CD14-positive monocyte (primary cell): ENCODE results near the gene PBX3. TPM values are rescaled to one million over a fixed set of nuclear protein-coding genes. Genes with fewer than 3 reads are reported as not detected.

Experiments used
- DNase-seq, 3 donors: peaks; one replicate each; pipeline ENCODE4 v3.0.0-alpha.2; 2011 to 2022
- H2AFZ ChIP-seq: 2 replicates; pipeline ENCODE4 v1.6.0; 2012; ENCODE audit warnings: mild to moderate bottlenecking, low read depth, low read length, inconsistent platforms; ENCODE audit not compliant: insufficient read depth, poor library complexity, severe bottlenecking
- H3K27ac ChIP-seq, 2 donors: 1 replicate in 1 of 2; 2 replicates in 1 of 2; pipeline ENCODE4 v1.5.1; 2012 to 2013; ENCODE audit warnings: low read length in 2 of 2, control low read depth in 1 of 2, inconsistent platforms in 1 of 2, low read depth in 1 of 2, mild to moderate bottlenecking in 1 of 2
- H3K27me3 ChIP-seq, 2 donors: one replicate each; pipeline versions ENCODE4 v1.6.0 to v1.6.1; 2011 to 2013; ENCODE audit warnings: low read length in 2 of 2; ENCODE audit not compliant: control insufficient read depth in 2 of 2, insufficient read depth in 2 of 2
- H3K36me3 ChIP-seq, 2 donors: replicated peaks in 1 of 2; 1 replicate in 1 of 2; 2 replicates in 1 of 2; pipeline versions ENCODE4 v1.5.1 to v1.6.1; 2012 to 2013; ENCODE audit warnings: low read length in 2 of 2, control low read depth in 1 of 2, inconsistent platforms in 1 of 2, mild to moderate bottlenecking in 1 of 2; ENCODE audit not compliant: insufficient read depth in 2 of 2, control insufficient read depth in 1 of 2
- H3K4me1 ChIP-seq, 2 donors: 1 replicate in 1 of 2; 2 replicates in 1 of 2; pipeline versions ENCODE4 v1.5.1 to v1.6.1; 2012 to 2013; ENCODE audit warnings: low read length in 2 of 2, control low read depth in 1 of 2, inconsistent platforms in 1 of 2, mild to moderate bottlenecking in 1 of 2, moderate library complexity in 1 of 2; ENCODE audit not compliant: insufficient read depth in 2 of 2, control insufficient read depth in 1 of 2
- H3K4me2 ChIP-seq: replicated peaks from 2 replicates; pipeline ENCODE3; 2012; ENCODE audit warnings: low read length, moderate library complexity, mild to moderate bottlenecking; ENCODE audit not compliant: poor library complexity, severe bottlenecking; ENCODE audit errors: extremely low read depth
- H3K4me3 ChIP-seq, 3 experiments: fragments of 200-600 bp in 1 of 3; sonication (generic) in 1 of 3; replicated peaks in 1 of 3; 1 replicate in 2 of 3; 2 replicates in 1 of 3; pipeline ENCODE4 v1.5.1; 2011 to 2013; ENCODE audit warnings: low read length in 3 of 3, mild to moderate bottlenecking in 3 of 3, control low read depth in 2 of 3, low read depth in 2 of 3, inconsistent platforms in 1 of 3, moderate library complexity in 1 of 3
- H3K79me2 ChIP-seq: 2 replicates; pipeline ENCODE4 v1.6.0; 2012; ENCODE audit warnings: mild to moderate bottlenecking, control low read depth, inconsistent platforms, low read length, moderate library complexity; ENCODE audit not compliant: insufficient read depth
- H3K9ac ChIP-seq: 2 replicates; pipeline ENCODE4 v1.6.0; 2017; ENCODE audit warnings: low read length, mild to moderate bottlenecking; ENCODE audit not compliant: insufficient read depth, poor library complexity, severe bottlenecking
- H3K9me3 ChIP-seq, 2 donors: replicated peaks in 1 of 2; 1 replicate in 1 of 2; 2 replicates in 1 of 2; pipeline versions ENCODE4 v1.5.1 to v1.6.1; 2012 to 2013; ENCODE audit warnings: low read length in 2 of 2, control low read depth in 1 of 2; ENCODE audit not compliant: control insufficient read depth in 1 of 2, insufficient read depth in 1 of 2
- H4K20me1 ChIP-seq: 2 replicates; pipeline ENCODE4 v1.6.0; 2012; ENCODE audit warnings: mild to moderate bottlenecking, low read length, control low read depth, moderate library complexity; ENCODE audit not compliant: insufficient read depth
- H3K27ac Mint-ChIP-seq, 7 donors: one replicate each; pipeline ENCODE4 v1.8.0; 2020; ENCODE audit warnings: mild to moderate bottlenecking in 7 of 7, mixed read lengths in 7 of 7, moderate library complexity in 6 of 7, inconsistent platforms in 2 of 7
- H3K27me3 Mint-ChIP-seq, 3 donors: one replicate each; pipeline ENCODE4 v1.8.0; 2021 to 2022; ENCODE audit warnings: low read depth in 3 of 3, mild to moderate bottlenecking in 3 of 3, mixed read lengths in 3 of 3, moderate library complexity in 3 of 3, inconsistent platforms in 1 of 3
- H3K36me3 Mint-ChIP-seq, 2 donors: one replicate each; pipeline ENCODE4 v1.8.0; 2020; ENCODE audit warnings: mixed read lengths in 2 of 2, inconsistent platforms in 1 of 2, mild to moderate bottlenecking in 1 of 2
- H3K4me1 Mint-ChIP-seq: one replicate; pipeline ENCODE4 v1.8.0; 2020; ENCODE audit warnings: mild to moderate bottlenecking, mixed read lengths
- H3K4me3 Mint-ChIP-seq, 2 donors: one replicate each; pipeline ENCODE4 v1.8.0; 2020; ENCODE audit warnings: mild to moderate bottlenecking in 2 of 2, mixed read lengths in 2 of 2, moderate library complexity in 1 of 2
- H3K9me3 Mint-ChIP-seq, 7 donors: one replicate each; pipeline ENCODE4 v1.8.0; 2020 to 2022; ENCODE audit warnings: mixed read lengths in 7 of 7, mild to moderate bottlenecking in 6 of 7, moderate library complexity in 6 of 7, inconsistent platforms in 2 of 7
- WGBS: methylation state at CpG from one replicate; pipeline ENCODE4 v1.1.5; 2013; ENCODE audit warnings: missing lambda C conversion rate; ENCODE audit not compliant: insufficient coverage; 5-methylcytosine and 5-hydroxymethylcytosine counted together
- intact Hi-C, 2 donors: fragments of 100-400 bp; cut with micrococcal nuclease; formaldehyde crosslinking; loops; one replicate each; pipeline versions ENCODE4 v1.15.0 to v1.15.1; 2023
- polyA plus RNA-seq, 3 donors: library from polyadenylated mRNA; depleted of rRNA in 1 of 3; unstranded in 2 of 3; stranded (reverse) in 1 of 3; fragments of 300-500 nt in 2 of 3; fragments of >200 nt in 1 of 3; fragmentation: Illumina TruSeq in 2 of 3; gene quantifications; 1 replicate in 2 of 3; 2 replicates in 1 of 3; pipeline ENCODE4 v1.2.3, GENCODE V29; 2012 to 2021
- TF ChIP-seq, protein P1 (sequence below): fragments of 200-600 bp; IDR thresholded peaks from one replicate; pipeline ENCODE4 v1.8.0; 2022; ENCODE audit warnings: antibody characterized with exemption, mild to moderate bottlenecking

PBX3 gene
- polyA plus RNA-seq, 3 donors = 6.6 to 22.7 (median 7.1) TPM

DNA sequence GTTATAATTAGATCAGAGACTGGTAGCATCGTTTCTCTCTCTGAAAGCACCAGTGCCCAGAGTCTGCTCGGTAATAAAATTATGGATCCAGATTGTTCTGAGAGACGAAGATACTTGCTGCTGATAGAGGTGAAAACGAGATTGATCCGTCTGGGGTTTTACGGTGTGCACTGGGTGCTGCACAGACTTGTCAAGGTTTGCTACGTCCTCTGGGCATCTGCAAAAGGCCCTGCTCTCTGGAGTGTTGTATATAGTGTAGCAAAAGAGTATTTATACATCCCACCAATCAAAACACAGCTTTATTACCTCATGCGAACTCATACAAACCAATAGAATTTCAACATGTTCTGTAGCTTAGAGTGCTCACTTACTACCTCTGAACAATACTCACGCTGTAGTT lies 219.3 kb downstream of the PBX3 start:
- TF ChIP-seq, protein P1, sequence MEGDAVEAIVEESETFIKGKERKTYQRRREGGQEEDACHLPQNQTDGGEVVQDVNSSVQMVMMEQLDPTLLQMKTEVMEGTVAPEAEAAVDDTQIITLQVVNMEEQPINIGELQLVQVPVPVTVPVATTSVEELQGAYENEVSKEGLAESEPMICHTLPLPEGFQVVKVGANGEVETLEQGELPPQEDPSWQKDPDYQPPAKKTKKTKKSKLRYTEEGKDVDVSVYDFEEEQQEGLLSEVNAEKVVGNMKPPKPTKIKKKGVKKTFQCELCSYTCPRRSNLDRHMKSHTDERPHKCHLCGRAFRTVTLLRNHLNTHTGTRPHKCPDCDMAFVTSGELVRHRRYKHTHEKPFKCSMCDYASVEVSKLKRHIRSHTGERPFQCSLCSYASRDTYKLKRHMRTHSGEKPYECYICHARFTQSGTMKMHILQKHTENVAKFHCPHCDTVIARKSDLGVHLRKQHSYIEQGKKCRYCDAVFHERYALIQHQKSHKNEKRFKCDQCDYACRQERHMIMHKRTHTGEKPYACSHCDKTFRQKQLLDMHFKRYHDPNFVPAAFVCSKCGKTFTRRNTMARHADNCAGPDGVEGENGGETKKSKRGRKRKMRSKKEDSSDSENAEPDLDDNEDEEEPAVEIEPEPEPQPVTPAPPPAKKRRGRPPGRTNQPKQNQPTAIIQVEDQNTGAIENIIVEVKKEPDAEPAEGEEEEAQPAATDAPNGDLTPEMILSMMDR = no peak
- no peak overlapping the region for H3K27ac ChIP-seq
- Mint-ChIP-seq H3K4me3 (no peak overlapping the region), H3K9me3 (no peaks in the 10 kb centered on the region), H3K36me3 (peaks cover 57 to 61% of the 10 kb centered on the region in 2 donors), H3K27me3 (peaks cover 0 to 2% (median 0%) of the 10 kb centered on the region in 3 donors), H3K27ac (no peak overlapping the region), H3K4me1 (peaks cover 5% of the 10 kb centered on the region)
- H3K79me2 ChIP-seq = no peaks in the 10 kb centered on the region
- H3K4me3 ChIP-seq = no peak overlapping the region
- intact Hi-C loops = no loop called here
- WGBS = 95% methylated on average over 4 of the region's 9 CpGs
- H3K36me3 ChIP-seq = peaks cover 19 to 57% of the 10 kb centered on the region in 2 donors
- H3K4me2 ChIP-seq = no peak overlapping the region
- no peak overlapping the region for H3K9ac ChIP-seq
- no peaks in the 10 kb centered on the region for H3K9me3 ChIP-seq
- no peak for DNase-seq
- H2AFZ ChIP-seq = no peak overlapping the region
- no peaks in the 10 kb centered on the region for H4K20me1 ChIP-seq
- H3K4me1 ChIP-seq = no peaks in the 10 kb centered on the region
- no peaks in the 10 kb centered on the region for H3K27me3 ChIP-seq

DNA sequence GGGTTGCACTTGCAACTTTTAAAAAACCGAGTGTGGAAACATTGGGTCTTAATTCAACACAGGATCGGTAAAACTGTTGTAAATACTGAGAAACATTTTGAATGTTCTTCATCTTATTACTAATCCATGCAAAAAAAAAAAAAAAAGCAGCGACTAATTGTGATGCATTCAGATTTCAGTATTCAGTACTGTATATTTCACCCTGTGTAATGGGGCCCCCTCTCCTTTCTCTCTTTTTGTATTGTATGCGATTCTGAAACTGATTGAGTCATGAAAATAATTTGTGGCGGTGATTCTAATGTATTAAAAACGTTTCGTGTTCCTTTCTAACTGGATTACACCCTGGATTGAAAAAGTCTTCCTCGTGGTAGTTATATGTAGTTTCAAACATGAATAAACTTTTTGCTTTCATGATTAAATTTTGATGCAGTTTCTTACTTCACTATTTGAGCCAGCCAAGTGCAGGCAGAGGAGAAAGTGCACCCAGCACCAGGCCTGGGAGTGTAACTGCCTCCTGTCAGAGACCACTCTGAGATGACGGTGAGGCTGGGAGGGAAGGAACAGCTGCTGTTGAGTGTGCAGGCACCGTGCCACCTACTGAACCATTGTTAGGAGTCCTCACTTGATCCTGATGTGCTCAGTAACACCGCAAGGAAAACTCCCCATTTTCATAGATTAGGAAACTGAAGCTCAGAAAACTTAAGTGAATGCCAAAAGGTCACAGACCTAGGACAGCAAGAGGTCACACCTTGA lies 220.0 kb downstream of the PBX3 start:
- Mint-ChIP-seq H3K4me1 (no peaks in the 10 kb centered on the region), H3K4me3 (no peak overlapping the region), H3K36me3 (peaks cover 51 to 54% of the 10 kb centered on the region in 2 donors), H3K9me3 (no peaks in the 10 kb centered on the region), H3K27me3 (peaks cover 0 to 2% (median 0%) of the 10 kb centered on the region in 3 donors), H3K27ac (no peak overlapping the region)
- Histone ChIP-seq H3K27me3 (no peaks in the 10 kb centered on the region), H2AFZ (no peak overlapping the region), H3K4me1 (no peaks in the 10 kb centered on the region), H3K4me2 (no peak overlapping the region), H4K20me1 (no peaks in the 10 kb centered on the region), H3K36me3 (peaks cover 19 to 54% of the 10 kb centered on the region in 2 donors), H3K9ac (no peak overlapping the region), H3K27ac (no peak overlapping the region), H3K79me2 (no peaks in the 10 kb centered on the region), H3K4me3 (no peak overlapping the region), H3K9me3 (no peaks in the 10 kb centered on the region)
- WGBS = no CpG with 5 or more reads among the region's 11 CpGs
- no peak for DNase-seq
- intact Hi-C loops = no loop called here
- TF ChIP-seq, protein P1 = no peak
